Keratinocyte (primary cell): ENCODE results near the gene CELF2. TPM values are rescaled to one million over a fixed set of nuclear protein-coding genes. Genes with fewer than 3 reads are reported as not detected.

Experiments used
- DNase-seq: peaks from one replicate; pipeline ENCODE4 v3.0.0-alpha.2; 2011; ENCODE audit warnings: low read depth, missing footprints, low spot score
- FAIRE-seq: peaks from 2 replicates; lab custom pipeline; 2011; peaks lifted over from hg19 to GRCh38; lab: Jason Lieb, UNC
- H2AFZ ChIP-seq: 2 replicates; pipeline ENCODE4 v1.6.0; 2012; ENCODE audit warnings: low read length, control low read depth, inconsistent platforms; ENCODE audit not compliant: control insufficient read depth
- H3K27ac ChIP-seq: 2 replicates; pipeline ENCODE4 v1.5.1; 2011; ENCODE audit warnings: low read length; ENCODE audit not compliant: control insufficient read depth, insufficient read depth
- H3K27me3 ChIP-seq: 3 replicates; pipeline ENCODE4 v1.6.0; 2011; ENCODE audit warnings: low read length; ENCODE audit not compliant: control insufficient read depth, insufficient read depth; ENCODE audit errors: extremely low read depth
- H3K36me3 ChIP-seq, 2 experiments: 2 replicates in 1 of 2; 3 replicates in 1 of 2; pipeline ENCODE4 v1.5.1; 2011; ENCODE audit warnings: low read length in 2 of 2, mild to moderate bottlenecking in 1 of 2; ENCODE audit not compliant: control insufficient read depth in 2 of 2, insufficient read depth in 2 of 2; ENCODE audit errors: extremely low read depth in 1 of 2
- H3K4me1 ChIP-seq: 3 replicates; pipeline ENCODE4 v1.5.1; 2011; ENCODE audit warnings: low read length; ENCODE audit not compliant: control insufficient read depth, insufficient read depth; ENCODE audit errors: extremely low read depth
- H3K4me2 ChIP-seq: 3 replicates; pipeline ENCODE4 v1.6.0; 2011; ENCODE audit warnings: low read depth, low read length; ENCODE audit not compliant: control insufficient read depth, insufficient read depth; ENCODE audit errors: extremely low read depth
- H3K4me3 ChIP-seq, 3 experiments: fragments of 200-600 bp in 1 of 3; sonication (generic) in 1 of 3; 2 replicates in 2 of 3; 3 replicates in 1 of 3; pipeline ENCODE4 v1.5.1; 2011 to 2016; ENCODE audit warnings: low read length in 3 of 3, mild to moderate bottlenecking in 3 of 3, control low read depth in 2 of 3, inconsistent platforms in 1 of 3, low read depth in 1 of 3, mixed read lengths in 1 of 3, mixed run types in 1 of 3, moderate library complexity in 1 of 3; ENCODE audit not compliant: control insufficient read depth in 2 of 3, insufficient read depth in 2 of 3; ENCODE audit errors: extremely low read depth in 1 of 3
- H3K79me2 ChIP-seq: 2 replicates; pipeline ENCODE4 v1.6.0; 2012; ENCODE audit warnings: low read length; ENCODE audit not compliant: control insufficient read depth, insufficient read depth
- H3K9ac ChIP-seq: 3 replicates; pipeline ENCODE4 v1.6.0; 2011; ENCODE audit warnings: low read length; ENCODE audit not compliant: control insufficient read depth, insufficient read depth; ENCODE audit errors: extremely low read depth
- H3K9me1 ChIP-seq: 3 replicates; pipeline ENCODE4 v1.6.0; 2011; ENCODE audit warnings: low read length; ENCODE audit not compliant: control insufficient read depth, insufficient read depth; ENCODE audit errors: extremely low read depth
- H3K9me3 ChIP-seq: 2 replicates; pipeline ENCODE4 v1.5.1; 2012; ENCODE audit warnings: low read depth, low read length; ENCODE audit not compliant: control insufficient read depth
- H4K20me1 ChIP-seq: 3 replicates; pipeline ENCODE4 v1.6.0; 2011; ENCODE audit warnings: low read length; ENCODE audit not compliant: control insufficient read depth, insufficient read depth; ENCODE audit errors: extremely low read depth
- CTCF ChIP-seq, 3 experiments: IDR thresholded peaks in 1 of 3; conservative IDR thresholded peaks in 1 of 3; optimal IDR thresholded peaks in 1 of 3; 2 replicates in 2 of 3; 3 replicates in 1 of 3; pipeline versions ENCODE3 to v1.5.1; 2011; ENCODE audit warnings: low read length in 3 of 3, mild to moderate bottlenecking in 3 of 3, moderate library complexity in 2 of 3, control low read depth in 1 of 3, inconsistent platforms in 1 of 3; ENCODE audit not compliant: insufficient read depth in 2 of 3; ENCODE audit errors: extremely low read depth in 1 of 3
- EZH2 ChIP-seq: IDR thresholded peaks from one replicate; pipeline ENCODE4 v1.6.1; 2012; ENCODE audit warnings: inconsistent platforms, mild to moderate bottlenecking, low read length, moderate library complexity
- dilution Hi-C: fragments of 300-500 bp; cut with MboI; formaldehyde crosslinking; loops from one replicate; pipeline ENCODE4 v1.7.0; 2020; ENCODE audit warnings: low sequenced_read_pairs; ENCODE audit not compliant: extremely low pct_ligation_motif_present
- polyA plus RNA-seq, 5 experiments: library from polyadenylated mRNA; depleted of rRNA in 3 of 5; stranded (reverse) in 3 of 5; stranded (forward) in 1 of 5; unstranded in 1 of 5; fragments of >200 nt; gene quantifications; 1 replicate in 1 of 5; 2 replicates in 3 of 5; 3 replicates in 1 of 5; pipeline versions ENCODE4 v1.2.1 to v1.2.3, GENCODE V29; 2011 to 2012; ENCODE audit warnings: missing spikeins in 2 of 5, low read depth in 1 of 5, low replicate concordance in 1 of 5

Gene CELF2
- polyA plus RNA-seq, 1 donor (not counting 4 experiments of a cell fraction or from before 2014, with no cell fraction given): 9.8 TPM

GRCh38 chr10:11161910-11162309, 144.2 kb downstream of the CELF2 start:
- Histone ChIP-seq H3K9me3 (no peaks in the 10 kb centered on the region), H3K36me3 (no peaks in the 10 kb centered on the region), H2AFZ (no peak overlapping the region), H4K20me1 (no peaks in the 10 kb centered on the region), H3K27ac (no peak overlapping the region), H3K4me1 (no peaks in the 10 kb centered on the region), H3K79me2 (no peaks in the 10 kb centered on the region), H3K4me3 (no peak overlapping the region), H3K4me2 (no peak overlapping the region), H3K9me1 (no peaks in the 10 kb centered on the region), H3K9ac (no peak overlapping the region), H3K27me3 (peaks cover 25% of the 10 kb centered on the region)
- no peak for FAIRE-seq
- no peak for DNase-seq
- dilution Hi-C loops: no loop called here
- no peak for TF ChIP-seq CTCF (optimal IDR thresholded peaks at IDR 0.05 in 1 of 3, IDR thresholded peaks at IDR 0.05 in 1 of 3, conservative IDR thresholded peaks at IDR 0.05 in 1 of 3; ENCODE audit: extremely low read depth in 1 of 3, insufficient read depth in 2 of 3, low read length in 3 of 3)
- no peak for TF ChIP-seq EZH2

- DNase-seq (no peak), FAIRE-seq (no peak)
- Histone ChIP-seq H3K27me3 (peaks cover 25% of the 10 kb centered on the region), H2AFZ (no peak overlapping the region), H3K79me2 (no peaks in the 10 kb centered on the region), H3K4me2 (no peak overlapping the region), H3K9me1 (no peaks in the 10 kb centered on the region), H3K9ac (no peak overlapping the region), H3K36me3 (no peaks in the 10 kb centered on the region), H3K27ac (no peak overlapping the region), H3K4me1 (no peaks in the 10 kb centered on the region), H3K9me3 (no peaks in the 10 kb centered on the region), H4K20me1 (no peaks in the 10 kb centered on the region), H3K4me3 (no peak overlapping the region)
- TF ChIP-seq CTCF (optimal IDR thresholded peaks at IDR 0.05 in 1 of 3, IDR thresholded peaks at IDR 0.05 in 1 of 3, conservative IDR thresholded peaks at IDR 0.05 in 1 of 3; ENCODE audit: extremely low read depth in 1 of 3, insufficient read depth in 2 of 3, low read length in 3 of 3): no peak
- dilution Hi-C loops: no loop called here
Observed at GRCh38 chr10:11162828-11163599, 145.3 kb downstream of the CELF2 start.
